Karpas-422 (cell line): Measurements from ENCODE around the gene UBE2V1. TPM values are rescaled to one million over a fixed set of nuclear protein-coding genes. Genes with fewer than 3 reads are reported as not detected.
"Not testable (repeated sequence)": the region's sequence is repeated elsewhere in the genome, so short reads cannot be mapped to it uniquely, and the experiment has no call there.

Source experiments
- DNase-seq: peaks from one replicate; pipeline ENCODE4 v3.0.0-alpha.2; 2015
- H2AFZ ChIP-seq: fragments of 200-600 bp; sonication (generic); 2 replicates; pipeline ENCODE4 v1.6.1; 2014; ENCODE audit warnings: antibody characterized with exemption, low read length, mixed read lengths
- H3K27ac ChIP-seq: fragments of 200-600 bp; sonication (generic); 2 replicates; pipeline ENCODE4 v1.5.1; 2014; ENCODE audit warnings: mild to moderate bottlenecking, low read length, moderate library complexity
- H3K27me3 ChIP-seq: fragments of 200-600 bp; sonication (generic); 2 replicates; pipeline ENCODE4 v1.6.1; 2014; ENCODE audit warnings: low read length, mixed read lengths
- H3K36me3 ChIP-seq: fragments of 200-600 bp; sonication (generic); 2 replicates; pipeline ENCODE4 v1.6.1; 2014; ENCODE audit warnings: low read length, mixed read lengths; ENCODE audit not compliant: insufficient read depth
- H3K4me1 ChIP-seq: fragments of 200-600 bp; sonication (generic); 2 replicates; pipeline ENCODE4 v1.6.1; 2014; ENCODE audit warnings: mild to moderate bottlenecking, low read length, mixed read lengths
- H3K4me2 ChIP-seq: fragments of 200-600 bp; sonication (generic); 2 replicates; pipeline ENCODE4 v1.6.1; 2014; ENCODE audit warnings: low read length, low read depth, mild to moderate bottlenecking; ENCODE audit not compliant: poor library complexity, severe bottlenecking
- H3K4me3 ChIP-seq: fragments of 200-600 bp; sonication (generic); 2 replicates; pipeline ENCODE4 v1.5.1; 2014; ENCODE audit warnings: mild to moderate bottlenecking, antibody characterized with exemption, low read length, mixed read lengths
- H3K79me2 ChIP-seq: fragments of 200-600 bp; sonication (generic); 2 replicates; pipeline ENCODE4 v1.6.1; 2014; ENCODE audit warnings: mild to moderate bottlenecking, low read length, mixed read lengths
- H3K9ac ChIP-seq: fragments of 200-600 bp; sonication (generic); 2 replicates; pipeline ENCODE4 v1.6.0; 2014; ENCODE audit warnings: low read length
- H3K9me2 ChIP-seq: fragments of 200-600 bp; sonication (generic), shearing (Covaris generic); replicated peaks from 2 replicates; pipeline ENCODE4 v1.6.0; 2014; ENCODE audit warnings: mild to moderate bottlenecking, low read length, moderate library complexity; ENCODE audit not compliant: insufficient read depth
- H3K9me3 ChIP-seq: fragments of 300-700, 200-600 bp; sonication (generic); 2 replicates; pipeline ENCODE4 v1.6.1; 2014; ENCODE audit warnings: low read length, mixed read lengths
- H4K20me1 ChIP-seq: fragments of 200-600 bp; sonication (generic); 2 replicates; pipeline ENCODE4 v1.6.1; 2014; ENCODE audit warnings: mild to moderate bottlenecking, antibody characterized with exemption, low read length, low read depth; ENCODE audit not compliant: insufficient read depth
- total RNA-seq: library from RNA; depleted of rRNA; stranded (reverse); fragments of >200 nt; shearing (Covaris generic); gene quantifications from 2 replicates; pipeline ENCODE4 v1.2.3, GENCODE V29; 2014; ENCODE audit warnings: low replicate concordance

The UBE2V1 gene
- total RNA-seq, 1 experiment from 2014 or later, result 95.6 TPM

- DNase-seq, result no peak
- H3K27ac ChIP-seq, result no peak overlapping the region
- no peak overlapping the region for H3K4me3 ChIP-seq
- H3K9me2 ChIP-seq, result no peaks in the 10 kb centered on the region
- no peaks in the 10 kb centered on the region for H3K9me3 ChIP-seq
- H3K36me3 ChIP-seq, result no peaks in the 10 kb centered on the region
- peaks cover 8% of the 10 kb centered on the region for H3K4me1 ChIP-seq
- H3K27me3 ChIP-seq, result no peaks in the 10 kb centered on the region
- H3K4me2 ChIP-seq, result no peak overlapping the region
- H3K9ac ChIP-seq, result no peak overlapping the region
- H2AFZ ChIP-seq, result no peak overlapping the region
- no peaks in the 10 kb centered on the region for H4K20me1 ChIP-seq
- no peaks in the 10 kb centered on the region for H3K79me2 ChIP-seq
These were observed 45.5 kb downstream of the UBE2V1 start for GRCh38 chr20:50067461-50067860.

GRCh38 chr20:50067018-50067417 is 45.9 kb downstream of the UBE2V1 start:
- Histone ChIP-seq H3K27me3 (no peaks in the 10 kb centered on the region), H3K9ac (no peak overlapping the region), H3K9me2 (no peaks in the 10 kb centered on the region), H3K4me2 (no peak overlapping the region), H2AFZ (no peak overlapping the region), H3K79me2 (no peaks in the 10 kb centered on the region), H3K27ac (no peak overlapping the region), H3K4me1 (peaks cover 8% of the 10 kb centered on the region), H3K4me3 (no peak overlapping the region), H3K36me3 (no peaks in the 10 kb centered on the region), H4K20me1 (no peaks in the 10 kb centered on the region), H3K9me3 (no peaks in the 10 kb centered on the region)
- DNase-seq, result no peak

- no peak overlapping the region for H3K9ac ChIP-seq
- no peak overlapping the region for H3K4me2 ChIP-seq
- peaks cover 4% of the 10 kb centered on the region for H3K4me1 ChIP-seq
- H3K27me3 ChIP-seq, result no peaks in the 10 kb centered on the region
- DNase-seq, result peak; percentile 38
- H3K9me2 ChIP-seq, result no peaks in the 10 kb centered on the region
- H2AFZ ChIP-seq, result no peak overlapping the region
- no peak overlapping the region for H3K27ac ChIP-seq
- H3K36me3 ChIP-seq, result no peaks in the 10 kb centered on the region
- no peaks in the 10 kb centered on the region for H4K20me1 ChIP-seq
- no peak overlapping the region for H3K4me3 ChIP-seq
- H3K9me3 ChIP-seq, result no peaks in the 10 kb centered on the region
- no peaks in the 10 kb centered on the region for H3K79me2 ChIP-seq
These were observed 46.7 kb downstream of the UBE2V1 start for GRCh38 chr20:50066161-50066834.

GRCh38 chr20:50065325-50065615 is 47.7 kb downstream of the UBE2V1 start:
- H2AFZ ChIP-seq, result no peak overlapping the region
- no peaks in the 10 kb centered on the region for H3K79me2 ChIP-seq
- no peaks in the 10 kb centered on the region for H4K20me1 ChIP-seq
- H3K27me3 ChIP-seq, result no peaks in the 10 kb centered on the region
- H3K4me3 ChIP-seq, result no peak overlapping the region
- no peaks in the 10 kb centered on the region for H3K9me2 ChIP-seq
- no peak overlapping the region for H3K27ac ChIP-seq
- no peak overlapping the region for H3K4me2 ChIP-seq
- H3K9ac ChIP-seq, result no peak overlapping the region
- H3K4me1 ChIP-seq, result no peaks in the 10 kb centered on the region
- no peaks in the 10 kb centered on the region for H3K9me3 ChIP-seq
- DNase-seq, result no peak
- no peaks in the 10 kb centered on the region for H3K36me3 ChIP-seq

- H2AFZ ChIP-seq, H3K27me3 ChIP-seq, H3K4me3 ChIP-seq, H3K4me1 ChIP-seq, H3K9me2 ChIP-seq, H4K20me1 ChIP-seq, H3K36me3 ChIP-seq, H3K79me2 ChIP-seq, DNase-seq, H3K9me3 ChIP-seq, H3K4me2 ChIP-seq, H3K9ac ChIP-seq, H3K27ac ChIP-seq: not testable (repeated sequence)
These were observed 49.2 kb downstream of the UBE2V1 start for GRCh38 chr20:50063763-50064162.

- no peak overlapping the region for H3K4me3 ChIP-seq
- H3K9me2 ChIP-seq, result no peaks in the 10 kb centered on the region
- no peaks in the 10 kb centered on the region for H3K4me1 ChIP-seq
- no peak overlapping the region for H3K9ac ChIP-seq
- no peaks in the 10 kb centered on the region for H3K79me2 ChIP-seq
- H4K20me1 ChIP-seq, result no peaks in the 10 kb centered on the region
- no peak for DNase-seq
- no peaks in the 10 kb centered on the region for H3K9me3 ChIP-seq
- no peak overlapping the region for H3K4me2 ChIP-seq
- H3K27ac ChIP-seq, result no peak overlapping the region
- no peaks in the 10 kb centered on the region for H3K36me3 ChIP-seq
- no peak overlapping the region for H2AFZ ChIP-seq
- H3K27me3 ChIP-seq, result no peaks in the 10 kb centered on the region
These were observed 50.7 kb downstream of the UBE2V1 start for GRCh38 chr20:50062006-50062838.

GRCh38 chr20:50061151-50062005 is 51.6 kb downstream of the UBE2V1 start:
- H3K4me1 ChIP-seq, result no peaks in the 10 kb centered on the region
- no peaks in the 10 kb centered on the region for H3K9me3 ChIP-seq
- H3K27ac ChIP-seq, result no peak overlapping the region
- H3K36me3 ChIP-seq, result no peaks in the 10 kb centered on the region
- H4K20me1 ChIP-seq, result no peaks in the 10 kb centered on the region
- no peak overlapping the region for H3K4me3 ChIP-seq
- H3K9ac ChIP-seq, result no peak overlapping the region
- DNase-seq, result no peak
- no peaks in the 10 kb centered on the region for H3K27me3 ChIP-seq
- H3K4me2 ChIP-seq, result no peak overlapping the region
- no peaks in the 10 kb centered on the region for H3K79me2 ChIP-seq
- H2AFZ ChIP-seq, result no peak overlapping the region
- no peaks in the 10 kb centered on the region for H3K9me2 ChIP-seq
